CD14-positive monocyte (primary cell): Measurements from ENCODE around the gene RBM12. TPM values are rescaled to one million over a fixed set of nuclear protein-coding genes. Genes with fewer than 3 reads are reported as not detected.

Source experiments
- DNase-seq, 3 donors: peaks; one replicate each; pipeline ENCODE4 v3.0.0-alpha.2; 2011 to 2022
- H2AFZ ChIP-seq: 2 replicates; pipeline ENCODE4 v1.6.0; 2012; ENCODE audit warnings: mild to moderate bottlenecking, low read depth, low read length, inconsistent platforms; ENCODE audit not compliant: insufficient read depth, poor library complexity, severe bottlenecking
- H3K27ac ChIP-seq, 2 donors: 1 replicate in 1 of 2; 2 replicates in 1 of 2; pipeline ENCODE4 v1.5.1; 2012 to 2013; ENCODE audit warnings: low read length in 2 of 2, control low read depth in 1 of 2, inconsistent platforms in 1 of 2, low read depth in 1 of 2, mild to moderate bottlenecking in 1 of 2
- H3K27me3 ChIP-seq, 2 donors: one replicate each; pipeline versions ENCODE4 v1.6.0 to v1.6.1; 2011 to 2013; ENCODE audit warnings: low read length in 2 of 2; ENCODE audit not compliant: control insufficient read depth in 2 of 2, insufficient read depth in 2 of 2
- H3K36me3 ChIP-seq, 2 donors: replicated peaks in 1 of 2; 1 replicate in 1 of 2; 2 replicates in 1 of 2; pipeline versions ENCODE4 v1.5.1 to v1.6.1; 2012 to 2013; ENCODE audit warnings: low read length in 2 of 2, control low read depth in 1 of 2, inconsistent platforms in 1 of 2, mild to moderate bottlenecking in 1 of 2; ENCODE audit not compliant: insufficient read depth in 2 of 2, control insufficient read depth in 1 of 2
- H3K4me1 ChIP-seq, 2 donors: 1 replicate in 1 of 2; 2 replicates in 1 of 2; pipeline versions ENCODE4 v1.5.1 to v1.6.1; 2012 to 2013; ENCODE audit warnings: low read length in 2 of 2, control low read depth in 1 of 2, inconsistent platforms in 1 of 2, mild to moderate bottlenecking in 1 of 2, moderate library complexity in 1 of 2; ENCODE audit not compliant: insufficient read depth in 2 of 2, control insufficient read depth in 1 of 2
- H3K4me2 ChIP-seq: replicated peaks from 2 replicates; pipeline ENCODE3; 2012; ENCODE audit warnings: low read length, moderate library complexity, mild to moderate bottlenecking; ENCODE audit not compliant: poor library complexity, severe bottlenecking; ENCODE audit errors: extremely low read depth
- H3K4me3 ChIP-seq, 3 experiments: fragments of 200-600 bp in 1 of 3; sonication (generic) in 1 of 3; replicated peaks in 1 of 3; 1 replicate in 2 of 3; 2 replicates in 1 of 3; pipeline ENCODE4 v1.5.1; 2011 to 2013; ENCODE audit warnings: low read length in 3 of 3, mild to moderate bottlenecking in 3 of 3, control low read depth in 2 of 3, low read depth in 2 of 3, inconsistent platforms in 1 of 3, moderate library complexity in 1 of 3
- H3K79me2 ChIP-seq: 2 replicates; pipeline ENCODE4 v1.6.0; 2012; ENCODE audit warnings: mild to moderate bottlenecking, control low read depth, inconsistent platforms, low read length, moderate library complexity; ENCODE audit not compliant: insufficient read depth
- H3K9ac ChIP-seq: 2 replicates; pipeline ENCODE4 v1.6.0; 2017; ENCODE audit warnings: low read length, mild to moderate bottlenecking; ENCODE audit not compliant: insufficient read depth, poor library complexity, severe bottlenecking
- H3K9me3 ChIP-seq, 2 donors: replicated peaks in 1 of 2; 1 replicate in 1 of 2; 2 replicates in 1 of 2; pipeline versions ENCODE4 v1.5.1 to v1.6.1; 2012 to 2013; ENCODE audit warnings: low read length in 2 of 2, control low read depth in 1 of 2; ENCODE audit not compliant: control insufficient read depth in 1 of 2, insufficient read depth in 1 of 2
- H4K20me1 ChIP-seq: 2 replicates; pipeline ENCODE4 v1.6.0; 2012; ENCODE audit warnings: mild to moderate bottlenecking, low read length, control low read depth, moderate library complexity; ENCODE audit not compliant: insufficient read depth
- H3K27ac Mint-ChIP-seq, 7 donors: one replicate each; pipeline ENCODE4 v1.8.0; 2020; ENCODE audit warnings: mild to moderate bottlenecking in 7 of 7, mixed read lengths in 7 of 7, moderate library complexity in 6 of 7, inconsistent platforms in 2 of 7
- H3K27me3 Mint-ChIP-seq, 3 donors: one replicate each; pipeline ENCODE4 v1.8.0; 2021 to 2022; ENCODE audit warnings: low read depth in 3 of 3, mild to moderate bottlenecking in 3 of 3, mixed read lengths in 3 of 3, moderate library complexity in 3 of 3, inconsistent platforms in 1 of 3
- H3K36me3 Mint-ChIP-seq, 2 donors: one replicate each; pipeline ENCODE4 v1.8.0; 2020; ENCODE audit warnings: mixed read lengths in 2 of 2, inconsistent platforms in 1 of 2, mild to moderate bottlenecking in 1 of 2
- H3K4me1 Mint-ChIP-seq: one replicate; pipeline ENCODE4 v1.8.0; 2020; ENCODE audit warnings: mild to moderate bottlenecking, mixed read lengths
- H3K4me3 Mint-ChIP-seq, 2 donors: one replicate each; pipeline ENCODE4 v1.8.0; 2020; ENCODE audit warnings: mild to moderate bottlenecking in 2 of 2, mixed read lengths in 2 of 2, moderate library complexity in 1 of 2
- H3K9me3 Mint-ChIP-seq, 7 donors: one replicate each; pipeline ENCODE4 v1.8.0; 2020 to 2022; ENCODE audit warnings: mixed read lengths in 7 of 7, mild to moderate bottlenecking in 6 of 7, moderate library complexity in 6 of 7, inconsistent platforms in 2 of 7
- CTCF ChIP-seq: fragments of 200-600 bp; IDR thresholded peaks from one replicate; pipeline ENCODE4 v1.8.0; 2022; ENCODE audit warnings: antibody characterized with exemption, mild to moderate bottlenecking
- WGBS: methylation state at CpG from one replicate; pipeline ENCODE4 v1.1.5; 2013; ENCODE audit warnings: missing lambda C conversion rate; ENCODE audit not compliant: insufficient coverage; 5-methylcytosine and 5-hydroxymethylcytosine counted together
- intact Hi-C, 2 donors: fragments of 100-400 bp; cut with micrococcal nuclease; formaldehyde crosslinking; loops; one replicate each; pipeline versions ENCODE4 v1.15.0 to v1.15.1; 2023
- polyA plus RNA-seq, 3 donors: library from polyadenylated mRNA; depleted of rRNA in 1 of 3; unstranded in 2 of 3; stranded (reverse) in 1 of 3; fragments of 300-500 nt in 2 of 3; fragments of >200 nt in 1 of 3; fragmentation: Illumina TruSeq in 2 of 3; gene quantifications; 1 replicate in 2 of 3; 2 replicates in 1 of 3; pipeline ENCODE4 v1.2.3, GENCODE V29; 2012 to 2021

Gene RBM12
- polyA plus RNA-seq, 3 donors = 21.5 to 32.8 (median 30.4) TPM

- H3K4me1 Mint-ChIP-seq = peaks cover 32% of the 10 kb centered on the region
Measured at GRCh38 chr20:35698298-35699126, 33.8 kb upstream of the RBM12 start.

More at GRCh38 chr20:35698298-35699126, 33.8 kb upstream of the RBM12 start:
- Histone ChIP-seq H3K4me3 (peak overlapping the region; percentile 69 to 94 (median 90)), H3K4me2 (peak overlapping the region; percentile 97), H3K9me3 (no peaks in the 10 kb centered on the region), H4K20me1 (peaks cover 35% of the 10 kb centered on the region), H3K27ac (peak overlapping the region; percentile 43 to 91), H3K36me3 (peaks cover 30 to 42% of the 10 kb centered on the region in 2 donors), H3K4me1 (peaks cover 22 to 33% of the 10 kb centered on the region in 2 donors), H3K79me2 (peaks cover 35% of the 10 kb centered on the region), H3K9ac (peak overlapping the region; percentile 96), H2AFZ (peak overlapping the region; percentile 100), H3K27me3 (no peaks in the 10 kb centered on the region)
- no peak for TF ChIP-seq CTCF
- peak overlapping the region; percentile 96 to 99 for H3K4me3 Mint-ChIP-seq
- peaks cover 32 to 46% of the 10 kb centered on the region in 2 donors for H3K36me3 Mint-ChIP-seq
- H3K27ac Mint-ChIP-seq = peak overlapping the region; percentile 73 to 94 (median 88)
- DNase-seq = no peak
- peaks cover 0 to 3% (median 1%) of the 10 kb centered on the region in 3 donors for H3K27me3 Mint-ChIP-seq
- intact Hi-C loops = loop anchor here in 1 of 2 donors (5.0 kb wide), 1 partner anchor 34 kb away; no protein-coding TSS in a partner anchor
- WGBS = 7% methylated on average over 36 of the region's 37 CpGs
- H3K9me3 Mint-ChIP-seq = no peaks in the 10 kb centered on the region
